ENCODE measurements around the gene NMU. TPM values are rescaled to one million over a fixed set of nuclear protein-coding genes. Genes with fewer than 3 reads are reported as not detected.

The NMU gene
- total and polyA plus RNA-seq, 9 of the 15 experiments (the other 6 are each of a cell fraction or from before 2014, with no cell fraction given): 73.8 to 846 (median 599) TPM

DNA sequence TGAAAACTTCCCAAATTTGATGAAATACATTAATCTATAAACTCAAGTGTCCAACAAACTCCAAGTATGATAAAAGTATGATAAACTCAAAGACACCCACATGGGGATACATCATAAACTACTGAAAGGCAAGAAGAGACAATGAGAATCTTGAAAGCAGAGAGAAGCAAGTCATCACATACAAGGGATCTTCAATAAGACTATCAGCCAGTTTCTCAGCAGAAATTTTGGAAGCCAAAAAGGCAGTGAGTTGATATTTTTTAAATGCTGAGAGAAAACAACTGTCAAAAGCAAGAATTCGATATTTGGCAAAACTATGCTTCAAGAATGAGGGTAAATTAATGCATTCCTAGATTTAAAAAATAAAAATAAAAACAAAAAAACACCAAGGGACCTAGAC is 60.6 kb downstream of the NMU start:
- CTCF ChIA-PET (ENCODE audit: low intra/inter-chr PET ratio): no interaction called here
- Histone ChIP-seq H3K79me2 (ENCODE audit: control insufficient read depth, insufficient read depth, low read length) (no peaks in the 10 kb centered on the region), H3K9me1 (ENCODE audit: control insufficient read depth, insufficient read depth, low read length) (no peaks in the 10 kb centered on the region), H4K20me1 (replicated peaks; ENCODE audit: control insufficient read depth, insufficient read depth, low read length) (no peaks in the 10 kb centered on the region), H3K27ac (ENCODE audit: extremely low read depth, low read depth, low read length) (no peak overlapping the region), H3K9me3 (replicated peaks; ENCODE audit: control insufficient read depth, insufficient read depth, low read depth, low read length) (peaks cover 2% of the 10 kb centered on the region), H3K27me3 (ENCODE audit: control insufficient read depth in 2 of 2, insufficient read depth in 2 of 2, low read length in 2 of 2) (no peaks in the 10 kb centered on the region), H3K4me1 (replicated peaks in 1 of 2; ENCODE audit: control insufficient read depth in 2 of 2, insufficient read depth in 2 of 2, low read length in 2 of 2) (no peaks in the 10 kb centered on the region), H3K4me3 (no peak overlapping the region), H3K36me3 (ENCODE audit: control insufficient read depth, insufficient read depth, low read length) (peaks cover 10% of the 10 kb centered on the region; the same call in 2 of the 3 replicates), H2AFZ (ENCODE audit: low read depth, low read length) (no peak overlapping the region), H3K9ac (ENCODE audit: insufficient read depth in 1 of 2, low read depth in 2 of 2, low read length in 2 of 2) (no peak overlapping the region), H3K4me2 (ENCODE audit: insufficient read depth, low read length) (no peak overlapping the region)
- no peak for FAIRE-seq
- in situ Hi-C loops (cut with MboI) (no loop called here), intact Hi-C loops (cut with micrococcal nuclease) (no loop called here)
- ATAC-seq: no peak
- TF ChIP-seq, protein P1, sequence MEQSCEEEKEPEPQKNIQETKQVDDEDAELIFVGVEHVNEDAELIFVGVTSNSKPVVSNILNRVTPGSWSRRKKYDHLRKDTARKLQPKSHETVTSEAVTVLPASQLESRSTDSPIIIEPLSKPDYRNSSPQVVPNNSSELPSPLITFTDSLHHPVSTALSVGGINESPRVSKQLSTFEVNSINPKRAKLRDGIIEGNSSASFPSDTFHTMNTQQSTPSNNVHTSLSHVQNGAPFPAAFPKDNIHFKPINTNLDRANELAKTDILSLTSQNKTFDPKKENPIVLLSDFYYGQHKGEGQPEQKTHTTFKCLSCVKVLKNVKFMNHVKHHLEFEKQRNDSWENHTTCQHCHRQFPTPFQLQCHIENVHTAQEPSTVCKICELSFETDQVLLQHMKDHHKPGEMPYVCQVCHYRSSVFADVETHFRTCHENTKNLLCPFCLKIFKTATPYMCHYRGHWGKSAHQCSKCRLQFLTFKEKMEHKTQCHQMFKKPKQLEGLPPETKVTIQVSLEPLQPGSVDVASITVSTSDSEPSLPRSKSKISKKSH (CRISPR knock-in tag; IDR thresholded peaks at IDR 0.05): 0 out of 2 replicates have a peak, but pooled peaks have one; percentile 11
- TF ChIP-seq TRIM28 (IDR thresholded peaks at IDR 0.05) (peak; percentile 96), SIN3B (IDR thresholded peaks at IDR 0.05; ENCODE audit: low read depth) (no peak), CBX3 (IDR thresholded peaks at IDR 0.05; ENCODE audit: borderline replicate concordance in 1 of 2, low read length in 2 of 2) (peak in 1 of 2 experiments; percentile 97; a peak in 2 of 3 replicates), CBX5 (IDR thresholded peaks at IDR 0.05; ENCODE audit: borderline replicate concordance, low read depth) (peak; percentile 94), RBM39 (optimal IDR thresholded peaks at IDR 0.05; ENCODE audit: low read depth, low read length) (no peak)
- POLR2A ChIA-PET: no interaction called here
- DNase-seq (ENCODE audit: extremely low read depth in 1 of 4, low spot score in 3 of 4): no peak
- no TSS peak for BruUV-seq (replicated peaks)
- WGBS (ENCODE audit: insufficient coverage, low coverage, missing lambda C conversion rate): 35% methylated on average over 1 of the region's 1 CpG

Data from K562 (cell line).